Duodenal mucosa (tissue), 2 donors: ENCODE data around the gene HSF4.
"Not testable (repeated sequence)": the region's sequence is repeated elsewhere in the genome, so short reads cannot be mapped to it uniquely, and the experiment has no call there.

Experiments used
- H3K27ac ChIP-seq: one replicate; pipeline ENCODE4 v1.7.0; 2013; ENCODE audit warnings: low read depth, low read length
- H3K27me3 ChIP-seq, 2 donors: one replicate each; pipeline ENCODE4 v1.7.0; 2013; ENCODE audit warnings: low read length in 2 of 2, control low read depth in 1 of 2; ENCODE audit not compliant: insufficient read depth in 2 of 2, control insufficient read depth in 1 of 2
- H3K36me3 ChIP-seq, 2 donors: one replicate each; pipeline ENCODE4 v1.7.0; 2013; ENCODE audit warnings: low read length in 2 of 2, control low read depth in 1 of 2; ENCODE audit not compliant: insufficient read depth in 2 of 2, control insufficient read depth in 1 of 2
- H3K4me1 ChIP-seq, 2 donors: one replicate each; pipeline ENCODE4 v1.7.0; 2013; ENCODE audit warnings: low read length in 2 of 2, control low read depth in 1 of 2; ENCODE audit not compliant: insufficient read depth in 2 of 2, control insufficient read depth in 1 of 2
- H3K4me3 ChIP-seq, 2 donors: one replicate each; pipeline ENCODE4 v1.7.0; 2013; ENCODE audit warnings: low read length in 2 of 2, low read depth in 1 of 2
- H3K9ac ChIP-seq, 2 donors: one replicate each; pipeline ENCODE4 v1.7.0; 2013; ENCODE audit warnings: low read length in 2 of 2, low read depth in 1 of 2
- H3K9me3 ChIP-seq, 2 donors: one replicate each; pipeline ENCODE4 v1.7.0; 2013; ENCODE audit warnings: low read length in 2 of 2, control low read depth in 1 of 2; ENCODE audit not compliant: control insufficient read depth in 1 of 2

The HSF4 gene

GRCh38 chr16:67164599-67165061, at the start of gene HSF4:
Gene HSF4, plus strand, starts transcription at chr16:67164745. Its CDS starts 67 bp downstream, at chr16:67164812.
- Histone ChIP-seq H3K27ac (no peak within 1 kb of the TSS), H3K9ac (peak within 1 kb of the TSS; percentile 8 to 25), H3K4me3 (peak within 1 kb of the TSS; percentile 61 to 65), H3K4me1 (peaks cover 36 to 48% of the 10 kb centered on the region in 2 donors), H3K27me3 (peaks cover 40 to 51% of the 10 kb centered on the region in 2 donors), H3K36me3 (no peaks in the 10 kb centered on the region), H3K9me3 (no peaks in the 10 kb centered on the region)

- Histone ChIP-seq H3K27ac (no peak overlapping the region), H3K4me3 (no peak overlapping the region), H3K9ac (no peak overlapping the region), H3K4me1 (peaks cover 20 to 28% of the 10 kb centered on the region in 2 donors), H3K27me3 (no peaks in the 10 kb centered on the region), H3K9me3 (no peaks in the 10 kb centered on the region), H3K36me3 (peaks cover 0 to 11% of the 10 kb centered on the region in 2 donors)
Measured at GRCh38 chr16:67114793-67115192, 49.8 kb upstream of the HSF4 start.

- H3K27ac ChIP-seq, result no peak overlapping the region
- no peak overlapping the region for H3K9ac ChIP-seq
- H3K27me3 ChIP-seq, result no peaks in the 10 kb centered on the region
- no peak overlapping the region for H3K4me3 ChIP-seq
- H3K9me3 ChIP-seq, result no peaks in the 10 kb centered on the region
- peaks cover 0 to 20% of the 10 kb centered on the region in 2 donors for H3K36me3 ChIP-seq
- H3K4me1 ChIP-seq, result peaks cover 15 to 22% of the 10 kb centered on the region in 2 donors
Measured at GRCh38 chr16:67115639-67116038, 48.9 kb upstream of the HSF4 start.

DNA sequence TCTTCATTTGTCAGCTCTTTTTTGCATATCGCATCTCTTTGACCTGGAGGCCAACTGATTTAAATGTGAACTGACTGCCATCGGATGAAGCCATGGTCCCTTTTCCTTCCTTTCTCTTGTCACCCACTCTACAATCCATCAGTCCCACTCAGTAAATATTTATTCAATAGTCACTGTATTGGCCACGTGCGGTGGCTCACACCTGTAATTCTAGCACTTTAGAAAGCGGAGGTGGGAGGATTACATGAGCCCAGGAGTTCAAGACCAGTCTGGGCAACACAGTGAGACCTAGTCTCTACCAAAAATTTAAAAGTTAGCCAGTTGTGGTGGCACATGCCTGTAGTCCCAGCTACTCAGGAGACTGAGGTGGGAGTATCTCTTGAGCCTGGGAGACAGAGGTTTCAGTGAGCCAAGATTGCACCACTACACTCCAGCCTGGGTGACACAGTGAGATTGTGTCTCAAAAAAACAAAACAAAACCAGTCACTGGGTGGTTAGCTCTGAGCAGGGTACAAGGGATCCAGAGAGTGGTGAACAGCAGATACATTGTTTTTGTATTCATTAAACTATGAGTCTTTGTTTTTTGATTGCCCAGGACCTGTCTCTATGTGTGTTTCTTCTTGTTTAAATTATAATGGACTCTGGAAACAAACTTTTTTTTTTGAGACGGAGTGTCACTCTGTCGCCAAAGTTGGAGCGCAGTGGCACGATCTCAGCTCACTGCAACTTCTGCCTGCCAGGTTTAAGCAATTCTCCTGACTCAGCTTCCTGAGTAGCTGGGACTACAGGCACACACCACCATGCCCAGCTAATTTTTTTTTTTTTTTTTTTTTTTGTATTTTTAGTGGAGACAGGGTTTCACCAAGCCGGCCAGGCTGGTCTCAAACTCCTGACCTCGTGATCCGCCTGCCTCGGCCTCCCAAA, 47.9 kb upstream of the HSF4 start:
- H3K36me3 ChIP-seq, result peaks cover 0 to 26% of the 10 kb centered on the region in 2 donors
- H3K9ac ChIP-seq, result no peak overlapping the region
- peaks cover 6 to 13% of the 10 kb centered on the region in 2 donors for H3K4me1 ChIP-seq
- H3K9me3 ChIP-seq, result no peaks in the 10 kb centered on the region
- no peak overlapping the region for H3K27ac ChIP-seq
- H3K4me3 ChIP-seq, result no peak overlapping the region
- no peaks in the 10 kb centered on the region for H3K27me3 ChIP-seq

- Histone ChIP-seq H3K27me3 (no peaks in the 10 kb centered on the region), H3K4me1 (peaks cover 6 to 9% of the 10 kb centered on the region in 2 donors), H3K9me3 (no peaks in the 10 kb centered on the region), H3K9ac (no peak overlapping the region), H3K4me3 (no peak overlapping the region), H3K36me3 (peaks cover 0 to 36% of the 10 kb centered on the region in 2 donors), H3K27ac (no peak overlapping the region)
Measured at GRCh38 chr16:67117716-67118115, 46.8 kb upstream of the HSF4 start.

- Histone ChIP-seq H3K4me3 (no peak overlapping the region), H3K36me3 (peaks cover 0 to 46% of the 10 kb centered on the region in 2 donors), H3K27ac (no peak overlapping the region), H3K9me3 (no peaks in the 10 kb centered on the region), H3K27me3 (no peaks in the 10 kb centered on the region), H3K9ac (no peak overlapping the region), H3K4me1 (no peaks in the 10 kb centered on the region)
Measured at GRCh38 chr16:67120025-67120424, 44.5 kb upstream of the HSF4 start.

- H3K27ac ChIP-seq, H3K9ac ChIP-seq, H3K9me3 ChIP-seq, H3K27me3 ChIP-seq, H3K4me1 ChIP-seq, H3K4me3 ChIP-seq: not testable (repeated sequence)
- H3K36me3 ChIP-seq, result peaks cover 2 to 48% of the 10 kb centered on the region in 2 donors
Measured at GRCh38 chr16:67122799-67123198, 41.7 kb upstream of the HSF4 start.

GRCh38 chr16:67128417-67128816, 36.1 kb upstream of the HSF4 start:
- no peaks in the 10 kb centered on the region for H3K4me1 ChIP-seq
- peaks cover 17 to 57% of the 10 kb centered on the region in 2 donors for H3K36me3 ChIP-seq
- no peaks in the 10 kb centered on the region for H3K9me3 ChIP-seq
- H3K27me3 ChIP-seq, result no peaks in the 10 kb centered on the region
- no peak overlapping the region for H3K27ac ChIP-seq
- no peak overlapping the region for H3K4me3 ChIP-seq
- H3K9ac ChIP-seq, result no peak overlapping the region

GRCh38 chr16:67128887-67129286, 35.7 kb upstream of the HSF4 start:
- no peaks in the 10 kb centered on the region for H3K4me1 ChIP-seq
- no peak overlapping the region for H3K27ac ChIP-seq
- no peak overlapping the region for H3K4me3 ChIP-seq
- H3K9ac ChIP-seq, result no peak overlapping the region
- H3K36me3 ChIP-seq, result peaks cover 18 to 57% of the 10 kb centered on the region in 2 donors
- no peaks in the 10 kb centered on the region for H3K9me3 ChIP-seq
- H3K27me3 ChIP-seq, result no peaks in the 10 kb centered on the region

- no peak overlapping the region for H3K27ac ChIP-seq
- H3K4me3 ChIP-seq, result no peak overlapping the region
- no peaks in the 10 kb centered on the region for H3K9me3 ChIP-seq
- no peak overlapping the region for H3K9ac ChIP-seq
- peaks cover 24 to 62% of the 10 kb centered on the region in 2 donors for H3K36me3 ChIP-seq
- no peaks in the 10 kb centered on the region for H3K4me1 ChIP-seq
- no peaks in the 10 kb centered on the region for H3K27me3 ChIP-seq
Measured at GRCh38 chr16:67129422-67129821, 35.1 kb upstream of the HSF4 start.
